Thymus (tissue), 11 donors: Measurements from ENCODE around the gene LY9. TPM values are rescaled to one million over a fixed set of nuclear protein-coding genes. Genes with fewer than 3 reads are reported as not detected.
A peak's percentile ranks its signal among the peaks of the same experiment; 100 is the strongest.
"Not testable (repeated sequence)": the region's sequence is repeated elsewhere in the genome, so short reads cannot be mapped to it uniquely, and the experiment has no call there.

Experiments used
- DNase-seq, 9 donors: peaks; one replicate each; pipeline ENCODE4 v3.0.0-alpha.2; 2013; ENCODE audit warnings: low spot score in 9 of 9, low read depth in 6 of 9, missing footprints in 1 of 9
- H3K27ac ChIP-seq, 2 donors: one replicate each; pipeline ENCODE4 v1.5.1; 2013; ENCODE audit warnings: control low read depth in 1 of 2, low read depth in 1 of 2, low read length in 1 of 2, mild to moderate bottlenecking in 1 of 2, moderate library complexity in 1 of 2
- H3K27me3 ChIP-seq, 2 donors: one replicate each; pipeline ENCODE4 v1.5.1; 2013; ENCODE audit warnings: low read length in 1 of 2; ENCODE audit not compliant: control insufficient read depth in 2 of 2, insufficient read depth in 1 of 2
- H3K36me3 ChIP-seq, 2 donors: one replicate each; pipeline ENCODE4 v1.5.1; 2013; ENCODE audit warnings: low read length in 1 of 2, mild to moderate bottlenecking in 1 of 2, moderate library complexity in 1 of 2; ENCODE audit not compliant: control insufficient read depth in 2 of 2, insufficient read depth in 2 of 2
- H3K4me1 ChIP-seq, 2 donors: one replicate each; pipeline ENCODE4 v1.5.1; 2013; ENCODE audit warnings: low read length in 2 of 2; ENCODE audit not compliant: control insufficient read depth in 2 of 2, insufficient read depth in 2 of 2
- H3K4me3 ChIP-seq, 2 donors: one replicate each; pipeline ENCODE4 v1.5.1; 2013; ENCODE audit warnings: low read length in 2 of 2, control low read depth in 1 of 2, mild to moderate bottlenecking in 1 of 2
- H3K9me3 ChIP-seq, 2 donors: one replicate each; pipeline ENCODE4 v1.5.1; 2013; ENCODE audit warnings: low read length in 1 of 2, mild to moderate bottlenecking in 1 of 2; ENCODE audit not compliant: control insufficient read depth in 2 of 2, insufficient read depth in 1 of 2
- WGBS: extraction: QIAGEN DNeasy Blood & Tissue Kit; methylation state at CpG from one replicate; pipeline ENCODE4 v1.1.7; 2013; 5-methylcytosine and 5-hydroxymethylcytosine counted together
- polyA plus RNA-seq: library from polyadenylated mRNA; stranded (reverse); fragments of 200-250 nt; gene quantifications from one replicate; pipeline ENCODE4 v1.2.3, GENCODE V29; 2013
- total RNA-seq: library from RNA; stranded (reverse); fragments of 120-200 nt; gene quantifications from one replicate; pipeline ENCODE4 v1.2.4, GENCODE V29; 2013
- donor health status: healthy.

Gene LY9
- total and polyA plus RNA-seq, 2 donors = 25.3 to 28.6 TPM

- peak in 2 of 9 donors; percentile 46 to 49 for DNase-seq
- H3K9me3 ChIP-seq = peaks cover 0 to 3% of the 10 kb centered on the region in 2 donors
- no peaks in the 10 kb centered on the region for H3K27me3 ChIP-seq
- no peak overlapping the region for H3K27ac ChIP-seq
- H3K4me3 ChIP-seq = no peak overlapping the region
- peaks cover 0 to 29% of the 10 kb centered on the region in 2 donors for H3K4me1 ChIP-seq
- no peaks in the 10 kb centered on the region for H3K36me3 ChIP-seq
- WGBS = 94% methylated on average over 18 of the region's 18 CpGs
These were observed 16.2 kb upstream of the LY9 start for GRCh38 chr1:160779626-160780397.

GRCh38 chr1:160780398-160780755 lies 15.6 kb upstream of the LY9 start:
- peaks cover 0 to 25% of the 10 kb centered on the region in 2 donors for H3K4me1 ChIP-seq
- no peak overlapping the region for H3K4me3 ChIP-seq
- H3K9me3 ChIP-seq = peaks cover 0 to 3% of the 10 kb centered on the region in 2 donors
- no peak overlapping the region for H3K27ac ChIP-seq
- H3K36me3 ChIP-seq = no peaks in the 10 kb centered on the region
- DNase-seq = no peak
- WGBS = 96% methylated on average over 2 of the region's 2 CpGs
- H3K27me3 ChIP-seq = no peaks in the 10 kb centered on the region

- Histone ChIP-seq H3K9me3 (peaks cover 0 to 3% of the 10 kb centered on the region in 2 donors), H3K4me1 (peaks cover 0 to 19% of the 10 kb centered on the region in 2 donors), H3K36me3 (no peaks in the 10 kb centered on the region), H3K27me3 (no peaks in the 10 kb centered on the region), H3K27ac (no peak overlapping the region), H3K4me3 (no peak overlapping the region)
- WGBS = 93% methylated on average over 8 of the region's 8 CpGs
- no peak for DNase-seq
These were observed 14.7 kb upstream of the LY9 start for GRCh38 chr1:160781186-160781766.

GRCh38 chr1:160781914-160782689 lies 13.9 kb upstream of the LY9 start:
- no peaks in the 10 kb centered on the region for H3K27me3 ChIP-seq
- H3K4me1 ChIP-seq = peaks cover 0 to 16% of the 10 kb centered on the region in 2 donors
- peaks cover 0 to 3% of the 10 kb centered on the region in 2 donors for H3K9me3 ChIP-seq
- H3K4me3 ChIP-seq = no peak overlapping the region
- 76% methylated on average over 9 of the region's 9 CpGs for WGBS
- no peak for DNase-seq
- peak overlapping the region in 1 of 2 donors; percentile 52 for H3K27ac ChIP-seq
- no peaks in the 10 kb centered on the region for H3K36me3 ChIP-seq

DNA sequence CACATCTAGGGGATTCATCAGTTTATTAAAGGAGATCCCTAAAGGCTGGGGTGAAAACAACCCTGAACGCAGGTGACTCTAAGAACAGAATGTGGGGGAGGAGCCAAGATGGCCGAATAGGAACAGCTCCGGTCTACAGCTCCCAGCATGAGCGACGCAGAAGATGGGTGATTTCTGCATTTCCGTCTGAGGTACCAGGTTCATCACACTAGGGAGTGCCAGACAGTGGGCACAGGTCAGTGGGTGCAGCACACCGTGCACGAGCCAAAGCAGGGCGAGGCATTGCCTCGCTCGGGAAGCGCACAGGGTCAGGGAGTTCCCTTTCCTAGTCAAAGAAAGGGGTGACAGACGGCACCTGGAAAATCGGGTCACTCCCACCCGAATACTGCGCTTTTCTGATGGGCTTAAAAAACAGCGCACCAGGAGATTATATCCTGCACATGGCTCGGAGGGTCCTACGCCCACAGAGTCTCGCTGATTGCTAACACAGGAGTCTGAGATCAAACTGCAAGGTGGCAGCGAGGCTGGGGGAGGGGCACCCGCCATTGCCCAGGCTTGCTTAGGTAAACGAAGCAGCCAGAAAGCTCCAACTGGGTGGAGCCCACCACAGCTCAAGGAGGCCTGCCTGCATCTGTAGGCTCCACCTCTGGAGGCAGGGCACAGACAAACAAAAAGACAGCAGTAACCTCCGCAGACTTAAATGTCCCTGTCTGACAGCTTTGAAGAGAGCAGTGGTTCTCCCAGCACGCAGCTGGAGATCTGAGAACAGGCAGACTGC lies 12.8 kb upstream of the LY9 start:
- not testable (repeated sequence) for H3K36me3 ChIP-seq, H3K4me3 ChIP-seq, H3K9me3 ChIP-seq, H3K27me3 ChIP-seq, DNase-seq, H3K27ac ChIP-seq
- WGBS = 90% methylated on average over 24 of the region's 25 CpGs
- H3K4me1 ChIP-seq = peaks cover 0 to 11% of the 10 kb centered on the region in 2 donors

GRCh38 chr1:160789051-160789701 lies 6.8 kb upstream of the LY9 start:
- no peak overlapping the region for H3K27ac ChIP-seq
- no peaks in the 10 kb centered on the region for H3K36me3 ChIP-seq
- no peak for DNase-seq
- no peaks in the 10 kb centered on the region for H3K9me3 ChIP-seq
- peaks cover 0 to 15% of the 10 kb centered on the region in 2 donors for H3K4me1 ChIP-seq
- H3K27me3 ChIP-seq = no peaks in the 10 kb centered on the region
- no peak overlapping the region for H3K4me3 ChIP-seq
- 98% methylated on average over 11 of the region's 11 CpGs for WGBS

DNA sequence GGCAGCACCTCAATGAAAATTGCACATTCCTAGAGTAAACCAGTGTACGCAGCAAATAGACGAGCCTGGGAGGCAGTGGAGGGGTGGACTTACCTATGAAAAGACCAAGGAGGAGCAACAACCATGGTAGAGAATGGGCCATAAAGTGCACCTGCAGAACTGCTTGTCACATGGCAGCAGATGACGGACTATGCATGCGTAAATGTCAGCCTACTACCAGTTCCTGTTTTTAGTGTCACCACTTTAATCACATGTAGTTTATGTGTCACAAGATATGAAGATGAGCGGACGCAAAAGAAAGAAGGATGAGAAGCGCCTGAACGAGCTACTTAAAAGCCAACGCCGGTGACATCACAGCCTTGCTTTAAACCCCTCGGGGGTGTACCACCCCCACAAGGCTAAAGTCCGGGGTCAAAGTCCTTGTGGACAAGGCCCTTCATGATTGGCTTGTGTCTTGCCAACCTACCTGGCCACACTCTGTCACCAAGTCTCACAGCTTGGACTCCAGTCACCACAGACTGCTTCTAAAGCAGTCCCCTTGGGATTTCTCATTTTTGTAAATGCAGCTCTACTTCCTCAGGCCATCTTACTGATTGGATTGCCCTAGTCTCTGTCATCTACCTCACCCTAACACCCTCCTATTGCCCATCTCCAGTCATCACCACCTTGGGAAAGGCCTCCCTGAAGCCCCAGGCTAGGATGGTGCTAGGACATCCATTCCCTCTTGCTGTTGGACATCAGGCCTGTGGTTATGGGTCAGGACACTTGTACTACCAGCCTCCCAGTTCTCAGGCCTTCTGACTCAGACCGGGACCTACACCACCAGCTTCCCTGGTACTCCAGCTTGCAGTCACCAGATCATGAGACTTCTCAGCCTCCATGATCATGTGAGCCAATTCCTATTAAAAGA lies 6.0 kb upstream of the LY9 start:
- Histone ChIP-seq H3K4me1 (peaks cover 0 to 17% of the 10 kb centered on the region in 2 donors), H3K27me3 (no peaks in the 10 kb centered on the region), H3K9me3 (no peaks in the 10 kb centered on the region), H3K27ac (peak overlapping the region in 1 of 2 donors; percentile 2), H3K36me3 (no peaks in the 10 kb centered on the region), H3K4me3 (no peak overlapping the region)
- DNase-seq = no peak
- WGBS = 94% methylated on average over 13 of the region's 13 CpGs

DNA sequence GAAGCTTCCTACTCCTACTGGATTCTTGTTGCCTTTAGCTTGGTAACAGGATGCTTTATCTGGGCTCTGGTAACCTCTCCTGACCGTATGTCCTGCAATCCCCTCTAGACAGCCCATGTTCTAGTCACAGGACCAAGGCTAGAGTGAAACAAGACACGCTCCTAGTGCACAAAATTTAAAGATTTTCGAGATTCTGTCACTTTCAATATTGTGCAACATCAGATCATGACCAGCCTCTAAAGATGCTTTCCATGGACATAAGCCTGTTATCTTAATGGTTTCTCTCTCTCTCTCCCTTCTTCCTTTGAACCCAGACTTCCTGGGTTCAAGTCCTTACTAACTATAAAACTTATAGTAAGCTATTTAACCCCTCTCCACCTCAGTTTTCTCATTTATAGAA lies 1.6 kb upstream of the LY9 start:
- no peak for DNase-seq
- H3K4me3 ChIP-seq = no peak overlapping the region
- 62% methylated on average over 3 of the region's 3 CpGs for WGBS
- no peaks in the 10 kb centered on the region for H3K27me3 ChIP-seq
- H3K4me1 ChIP-seq = peaks cover 22 to 54% of the 10 kb centered on the region in 2 donors
- peaks cover 0 to 3% of the 10 kb centered on the region in 2 donors for H3K9me3 ChIP-seq
- no peak overlapping the region for H3K27ac ChIP-seq
- no peaks in the 10 kb centered on the region for H3K36me3 ChIP-seq
